Measurements from ENCODE around the gene HPGDS. TPM values are rescaled to one million over a fixed set of nuclear protein-coding genes. Genes with fewer than 3 reads are reported as not detected.
A peak's percentile ranks its signal among the peaks of the same experiment; 100 is the strongest.
"Not testable (repeated sequence)": the region's sequence is repeated elsewhere in the genome, so short reads cannot be mapped to it uniquely, and the experiment has no call there.

Gene HPGDS
- polyA plus RNA-seq, 1 donor = 5.0 TPM

DNA sequence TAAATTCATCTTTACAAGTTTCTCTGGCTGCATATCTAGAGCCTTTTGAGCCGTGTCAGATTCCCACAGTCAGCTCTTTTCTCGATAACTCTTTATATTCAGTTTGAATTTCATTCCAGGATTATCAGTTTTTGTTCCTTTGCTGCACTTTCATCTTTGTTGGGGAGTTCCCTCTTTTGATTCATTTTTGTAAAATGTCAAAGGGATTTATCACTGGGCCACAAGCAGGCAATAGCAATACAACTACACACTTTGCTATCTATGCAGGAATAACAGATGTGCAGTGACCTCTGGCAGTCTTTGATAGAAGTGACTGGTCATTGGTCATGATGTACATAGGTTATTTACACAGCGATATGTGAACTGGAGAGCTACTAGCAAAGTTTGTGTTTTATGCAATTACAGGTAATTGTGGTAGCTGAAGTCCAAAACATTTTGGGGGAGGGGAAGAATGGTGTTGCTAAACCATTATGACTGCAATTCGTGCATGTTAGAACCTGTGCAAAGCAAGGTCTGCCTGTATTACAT is 43.8 kb downstream of the HPGDS start:
- H3K4me1 ChIP-seq (ENCODE audit: control insufficient read depth, insufficient read depth, low read length) = peaks cover 5% of the 10 kb centered on the region
- no peak overlapping the region for H3K4me3 ChIP-seq (ENCODE audit: low read length)
- DNase-seq = peak; percentile 12 to 16
- 83% methylated on average over 2 of the region's 4 CpGs for WGBS (ENCODE audit: insufficient coverage, low lambda C conversion rate)
- peak overlapping the region; percentile 0 for H3K27ac ChIP-seq (ENCODE audit: low read length)
- no peaks in the 10 kb centered on the region for H3K27me3 ChIP-seq (ENCODE audit: control insufficient read depth, insufficient read depth, low read length)
- H3K9me3 ChIP-seq (ENCODE audit: control insufficient read depth, low read depth, low read length) = no peaks in the 10 kb centered on the region
- H3K36me3 ChIP-seq (ENCODE audit: control insufficient read depth, insufficient read depth, low read length) = no peaks in the 10 kb centered on the region

DNA sequence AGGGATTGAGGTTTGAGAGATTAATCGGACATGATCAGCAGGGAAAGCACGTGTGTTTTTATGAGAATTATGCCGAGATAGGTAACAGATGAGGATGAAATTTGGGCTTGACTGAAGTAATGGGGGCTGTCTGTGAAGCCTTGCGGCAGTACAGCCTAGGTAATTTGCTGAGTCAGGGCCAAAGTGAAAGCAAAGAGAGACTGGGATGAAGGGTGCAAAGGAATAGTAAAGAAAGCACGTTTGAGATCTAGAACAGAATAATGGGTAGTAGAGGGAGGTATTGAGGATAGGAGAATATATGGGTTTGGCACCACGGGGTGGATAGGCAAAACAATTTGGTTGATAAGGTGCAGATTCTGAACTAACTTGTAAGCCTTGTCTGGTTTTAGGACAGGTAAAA is 47.2 kb downstream of the HPGDS start:
- H3K27me3 ChIP-seq (ENCODE audit: control insufficient read depth, insufficient read depth, low read length); H3K27ac ChIP-seq (ENCODE audit: low read length); DNase-seq; H3K36me3 ChIP-seq (ENCODE audit: control insufficient read depth, insufficient read depth, low read length); H3K4me3 ChIP-seq (ENCODE audit: low read length); H3K9me3 ChIP-seq (ENCODE audit: control insufficient read depth, low read depth, low read length); H3K4me1 ChIP-seq (ENCODE audit: control insufficient read depth, insufficient read depth, low read length): not testable (repeated sequence)
- WGBS (ENCODE audit: insufficient coverage, low lambda C conversion rate) = 77% methylated on average over 4 of the region's 6 CpGs

DNA sequence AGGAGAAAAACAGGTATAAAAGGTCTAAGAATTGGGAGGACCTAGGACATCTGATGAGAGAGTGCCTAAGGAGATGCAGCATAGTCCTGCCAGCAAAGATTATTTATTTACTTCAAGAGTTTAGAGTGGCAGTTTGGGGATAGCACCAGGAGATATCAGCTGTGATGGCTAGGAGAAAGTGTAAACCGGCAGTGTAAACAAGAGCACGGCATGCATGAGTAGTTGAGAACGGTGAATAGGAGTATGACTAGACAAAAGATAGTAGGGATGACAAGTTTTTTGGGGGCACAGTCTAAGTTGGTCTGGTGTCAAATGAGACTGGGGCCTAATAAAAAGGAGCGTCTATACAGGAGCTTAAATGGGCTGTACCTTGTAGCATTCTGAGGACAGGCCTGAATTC is 48.7 kb downstream of the HPGDS start:
- not testable (repeated sequence) for H3K9me3 ChIP-seq (ENCODE audit: control insufficient read depth, low read depth, low read length); DNase-seq; H3K27me3 ChIP-seq (ENCODE audit: control insufficient read depth, insufficient read depth, low read length); H3K27ac ChIP-seq (ENCODE audit: low read length); H3K4me1 ChIP-seq (ENCODE audit: control insufficient read depth, insufficient read depth, low read length); H3K36me3 ChIP-seq (ENCODE audit: control insufficient read depth, insufficient read depth, low read length); H3K4me3 ChIP-seq (ENCODE audit: low read length)
- no CpG with 5 or more reads among the region's 4 CpGs for WGBS (ENCODE audit: insufficient coverage, low lambda C conversion rate)

DNA sequence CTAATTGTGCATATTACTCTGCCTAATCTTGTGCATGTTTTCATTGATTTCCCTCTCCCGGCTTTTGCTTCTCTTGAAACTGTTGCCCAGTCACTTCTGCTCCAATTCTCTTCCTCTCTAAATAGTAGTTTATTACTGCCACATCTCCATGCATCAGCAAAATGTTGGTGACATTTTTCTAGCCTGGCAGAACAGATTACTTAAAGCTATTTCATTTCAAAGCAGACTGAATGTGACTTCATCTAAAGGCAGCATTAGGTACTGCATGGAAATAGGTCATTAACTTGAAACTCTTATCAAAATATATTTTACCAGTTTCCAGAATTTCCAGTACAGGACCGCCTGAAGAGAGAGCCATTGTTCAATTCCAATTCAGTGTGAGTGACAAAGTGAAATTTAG is 52.4 kb downstream of the HPGDS start:
- Histone ChIP-seq H3K36me3 (ENCODE audit: control insufficient read depth, insufficient read depth, low read length) (peaks cover 11% of the 10 kb centered on the region), H3K4me3 (ENCODE audit: low read length) (no peak overlapping the region), H3K9me3 (ENCODE audit: control insufficient read depth, low read depth, low read length) (no peaks in the 10 kb centered on the region), H3K27me3 (ENCODE audit: control insufficient read depth, insufficient read depth, low read length) (no peaks in the 10 kb centered on the region), H3K4me1 (ENCODE audit: control insufficient read depth, insufficient read depth, low read length) (no peaks in the 10 kb centered on the region), H3K27ac (ENCODE audit: low read length) (no peak overlapping the region)
- WGBS (ENCODE audit: insufficient coverage, low lambda C conversion rate) = 100% methylated on average over 1 of the region's 2 CpGs
- no peak for DNase-seq

DNA sequence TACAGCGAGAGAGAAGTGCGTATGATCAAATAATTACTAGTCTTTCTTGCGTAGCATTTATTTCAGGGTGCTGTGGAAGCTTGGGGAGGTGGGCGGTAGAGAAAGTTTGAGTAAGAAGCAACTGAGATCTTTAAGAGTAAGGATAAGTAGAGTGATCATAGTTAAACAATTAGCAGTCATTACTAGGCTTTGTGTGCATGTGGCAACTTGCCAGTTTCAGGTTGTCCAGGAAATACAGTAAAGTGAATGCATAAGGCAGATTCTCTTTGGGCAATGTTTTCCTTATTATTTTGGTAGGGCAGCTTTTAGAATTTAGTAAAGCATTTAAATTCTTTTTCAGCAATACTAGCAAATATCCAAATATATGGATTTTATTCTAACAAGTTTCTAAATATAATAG is 57.0 kb downstream of the HPGDS start:
- WGBS (ENCODE audit: insufficient coverage, low lambda C conversion rate) = 88% methylated on average over 3 of the region's 4 CpGs
- peaks cover 36% of the 10 kb centered on the region for H3K36me3 ChIP-seq (ENCODE audit: control insufficient read depth, insufficient read depth, low read length)
- no peak overlapping the region for H3K4me3 ChIP-seq (ENCODE audit: low read length)
- H3K27me3 ChIP-seq (ENCODE audit: control insufficient read depth, insufficient read depth, low read length) = no peaks in the 10 kb centered on the region
- no peaks in the 10 kb centered on the region for H3K9me3 ChIP-seq (ENCODE audit: control insufficient read depth, low read depth, low read length)
- no peak overlapping the region for H3K27ac ChIP-seq (ENCODE audit: low read length)
- no peaks in the 10 kb centered on the region for H3K4me1 ChIP-seq (ENCODE audit: control insufficient read depth, insufficient read depth, low read length)
- no peak for DNase-seq

DNA sequence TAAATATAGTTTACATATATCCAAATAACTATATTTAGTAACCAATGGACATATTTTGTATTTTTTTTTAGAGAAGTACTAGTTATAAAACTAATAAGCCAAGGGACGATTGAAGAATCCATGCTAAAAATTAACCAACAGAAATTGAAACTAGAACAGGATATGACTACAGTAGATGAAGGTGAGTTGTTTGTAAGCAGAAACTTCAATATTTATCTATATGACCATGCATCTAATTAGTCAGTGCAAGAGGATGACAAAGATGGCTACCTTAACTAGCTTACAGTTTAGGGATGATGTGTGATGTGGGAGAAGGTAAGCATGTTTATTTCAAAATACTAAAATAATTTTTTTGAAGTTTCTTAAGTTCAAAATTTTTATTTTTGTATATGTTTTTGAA is 57.7 kb downstream of the HPGDS start:
- Histone ChIP-seq H3K9me3 (ENCODE audit: control insufficient read depth, low read depth, low read length) (no peaks in the 10 kb centered on the region), H3K27me3 (ENCODE audit: control insufficient read depth, insufficient read depth, low read length) (no peaks in the 10 kb centered on the region), H3K4me3 (ENCODE audit: low read length) (no peak overlapping the region), H3K36me3 (ENCODE audit: control insufficient read depth, insufficient read depth, low read length) (peaks cover 40% of the 10 kb centered on the region), H3K27ac (ENCODE audit: low read length) (no peak overlapping the region), H3K4me1 (ENCODE audit: control insufficient read depth, insufficient read depth, low read length) (no peaks in the 10 kb centered on the region)
- no peak for DNase-seq
- WGBS (ENCODE audit: insufficient coverage, low lambda C conversion rate) = 83% methylated on average over 1 of the region's 1 CpG

DNA sequence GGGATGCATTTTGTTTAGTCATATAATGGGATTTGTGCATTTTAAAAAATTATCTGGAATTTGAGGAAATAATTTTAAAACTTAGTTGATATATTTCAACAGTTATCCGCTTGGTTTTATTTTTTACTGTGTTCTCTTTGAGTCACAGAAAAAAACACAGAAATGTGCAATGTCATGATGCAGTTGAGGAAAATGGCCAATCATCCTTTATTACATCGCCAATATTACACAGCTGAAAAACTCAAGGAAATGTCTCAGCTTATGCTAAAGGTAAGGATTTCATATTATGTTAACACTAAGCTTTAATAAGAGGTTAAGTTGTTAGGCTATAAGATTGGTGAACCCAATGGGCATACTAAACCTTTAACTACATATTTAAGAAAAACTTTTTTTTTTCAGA is 63.9 kb downstream of the HPGDS start:
- Histone ChIP-seq H3K9me3 (ENCODE audit: control insufficient read depth, low read depth, low read length) (no peaks in the 10 kb centered on the region), H3K27me3 (ENCODE audit: control insufficient read depth, insufficient read depth, low read length) (no peaks in the 10 kb centered on the region), H3K4me1 (ENCODE audit: control insufficient read depth, insufficient read depth, low read length) (no peaks in the 10 kb centered on the region), H3K27ac (ENCODE audit: low read length) (no peak overlapping the region), H3K4me3 (ENCODE audit: low read length) (no peak overlapping the region), H3K36me3 (ENCODE audit: control insufficient read depth, insufficient read depth, low read length) (peaks cover 44% of the 10 kb centered on the region)
- WGBS (ENCODE audit: insufficient coverage, low lambda C conversion rate) = 100% methylated on average over 2 of the region's 2 CpGs
- DNase-seq = no peak

DNA sequence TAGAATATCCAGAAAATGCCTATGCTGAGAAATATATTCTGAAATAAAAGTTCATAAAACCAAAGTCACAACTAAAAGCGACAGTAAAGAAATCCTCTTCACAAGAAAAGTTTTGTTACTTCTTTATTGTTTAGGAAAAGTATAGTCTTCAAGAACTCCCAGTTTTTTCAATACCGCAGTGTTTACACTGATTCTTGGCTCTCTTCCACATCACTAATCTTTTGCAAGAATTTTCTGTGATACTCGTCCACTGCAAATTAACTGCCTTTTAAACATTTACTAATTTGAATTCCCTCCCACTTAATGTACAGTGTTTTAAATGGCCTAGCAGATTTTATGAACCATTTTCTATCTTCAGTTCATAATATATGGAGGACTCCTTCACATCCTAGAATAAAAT is 65.1 kb downstream of the HPGDS start:
- H3K4me1 ChIP-seq (ENCODE audit: control insufficient read depth, insufficient read depth, low read length) = no peaks in the 10 kb centered on the region
- no peak overlapping the region for H3K4me3 ChIP-seq (ENCODE audit: low read length)
- DNase-seq = no peak
- H3K27me3 ChIP-seq (ENCODE audit: control insufficient read depth, insufficient read depth, low read length) = no peaks in the 10 kb centered on the region
- H3K36me3 ChIP-seq (ENCODE audit: control insufficient read depth, insufficient read depth, low read length) = peaks cover 42% of the 10 kb centered on the region
- no peaks in the 10 kb centered on the region for H3K9me3 ChIP-seq (ENCODE audit: control insufficient read depth, low read depth, low read length)
- H3K27ac ChIP-seq (ENCODE audit: low read length) = no peak overlapping the region
- WGBS (ENCODE audit: insufficient coverage, low lambda C conversion rate) = 64% methylated on average over 3 of the region's 3 CpGs

DNA sequence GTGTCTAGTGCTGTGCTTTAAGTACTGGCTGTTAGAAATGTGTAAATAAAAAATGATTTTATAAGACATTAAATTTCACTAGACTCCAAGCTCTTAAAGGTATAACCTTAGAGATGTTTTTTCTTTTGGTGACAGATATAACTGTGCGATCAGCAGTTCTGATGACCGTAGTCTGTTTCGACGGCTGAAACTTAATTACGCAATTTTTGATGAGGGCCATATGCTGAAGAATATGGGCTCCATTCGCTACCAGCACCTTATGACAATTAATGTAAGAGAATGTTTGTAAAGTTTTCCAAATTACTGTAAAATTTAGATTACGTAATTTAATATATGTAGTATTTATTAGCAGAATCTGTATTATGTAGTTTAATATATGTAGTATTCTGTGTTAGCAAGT is 66.4 kb downstream of the HPGDS start:
- Histone ChIP-seq H3K9me3 (ENCODE audit: control insufficient read depth, low read depth, low read length) (no peaks in the 10 kb centered on the region), H3K27me3 (ENCODE audit: control insufficient read depth, insufficient read depth, low read length) (no peaks in the 10 kb centered on the region), H3K27ac (ENCODE audit: low read length) (no peak overlapping the region), H3K4me3 (ENCODE audit: low read length) (no peak overlapping the region), H3K4me1 (ENCODE audit: control insufficient read depth, insufficient read depth, low read length) (no peaks in the 10 kb centered on the region), H3K36me3 (ENCODE audit: control insufficient read depth, insufficient read depth, low read length) (peaks cover 44% of the 10 kb centered on the region)
- no peak for DNase-seq
- 100% methylated on average over 3 of the region's 7 CpGs for WGBS (ENCODE audit: insufficient coverage, low lambda C conversion rate)

DNA sequence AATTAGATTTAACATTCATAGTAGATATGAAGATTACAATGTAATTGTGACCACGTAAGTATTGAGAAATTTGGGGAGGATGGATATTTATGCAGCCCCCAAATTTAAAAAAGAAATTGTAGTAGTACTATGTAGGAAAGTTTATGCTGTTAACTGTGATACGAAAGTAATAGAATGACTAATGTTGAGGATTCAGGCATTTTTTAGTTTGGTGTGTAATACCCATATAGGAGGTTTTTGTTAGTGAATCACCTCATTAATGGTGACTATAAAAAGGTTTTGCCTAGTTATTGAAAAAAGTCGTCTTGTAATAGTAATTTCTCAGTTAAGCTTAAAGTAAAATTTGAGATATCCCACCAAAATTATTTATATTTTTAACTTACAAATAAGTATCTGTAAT is 67.7 kb downstream of the HPGDS start:
- WGBS (ENCODE audit: insufficient coverage, low lambda C conversion rate) = 100% methylated on average over 2 of the region's 3 CpGs
- Histone ChIP-seq H3K27ac (ENCODE audit: low read length) (no peak overlapping the region), H3K4me1 (ENCODE audit: control insufficient read depth, insufficient read depth, low read length) (no peaks in the 10 kb centered on the region), H3K27me3 (ENCODE audit: control insufficient read depth, insufficient read depth, low read length) (no peaks in the 10 kb centered on the region), H3K36me3 (ENCODE audit: control insufficient read depth, insufficient read depth, low read length) (peaks cover 39% of the 10 kb centered on the region), H3K9me3 (ENCODE audit: control insufficient read depth, low read depth, low read length) (no peaks in the 10 kb centered on the region), H3K4me3 (ENCODE audit: low read length) (no peak overlapping the region)
- DNase-seq = no peak

DNA sequence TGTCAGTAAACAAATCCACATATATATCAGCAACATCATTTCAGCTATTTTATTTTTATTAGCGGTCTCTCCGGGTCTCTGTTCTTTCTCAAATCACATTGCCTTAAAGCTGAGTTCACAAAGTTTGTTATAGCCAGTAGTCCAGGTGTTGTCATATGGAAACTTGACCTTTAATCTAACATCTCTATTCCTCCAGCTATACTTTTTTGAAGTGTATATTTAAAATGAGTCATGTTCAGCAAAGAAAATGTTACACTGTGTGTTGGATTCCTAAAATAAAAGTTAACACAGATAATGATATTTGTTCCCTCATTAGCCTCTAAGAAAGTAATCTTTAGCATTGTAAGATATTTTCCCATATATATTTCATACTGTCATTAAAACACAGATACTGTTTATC is 71.4 kb downstream of the HPGDS start:
- WGBS (ENCODE audit: insufficient coverage, low lambda C conversion rate) = 50% methylated on average over 2 of the region's 2 CpGs
- no peak overlapping the region for H3K4me3 ChIP-seq (ENCODE audit: low read length)
- DNase-seq = no peak
- H3K27ac ChIP-seq (ENCODE audit: low read length) = no peak overlapping the region
- no peaks in the 10 kb centered on the region for H3K4me1 ChIP-seq (ENCODE audit: control insufficient read depth, insufficient read depth, low read length)
- peaks cover 32% of the 10 kb centered on the region for H3K36me3 ChIP-seq (ENCODE audit: control insufficient read depth, insufficient read depth, low read length)
- no peaks in the 10 kb centered on the region for H3K27me3 ChIP-seq (ENCODE audit: control insufficient read depth, insufficient read depth, low read length)
- H3K9me3 ChIP-seq (ENCODE audit: control insufficient read depth, low read depth, low read length) = no peaks in the 10 kb centered on the region

Data from large intestine (tissue), 3 donors.